DMS53 treated with DMSO at 0.1 percent for 48 hours (cell line): ENCODE measurements around the gene ESD.

Source experiments
- DNase-seq: peaks from one replicate; lab custom pipeline; 2025; ENCODE audit not compliant: unreplicated experiment; lab: John Stamatoyannopoulos, UW

The ESD gene

GRCh38 chr13:46747031-46747820, 49.7 kb downstream of the ESD start:
- no peak for DNase-seq

DNA sequence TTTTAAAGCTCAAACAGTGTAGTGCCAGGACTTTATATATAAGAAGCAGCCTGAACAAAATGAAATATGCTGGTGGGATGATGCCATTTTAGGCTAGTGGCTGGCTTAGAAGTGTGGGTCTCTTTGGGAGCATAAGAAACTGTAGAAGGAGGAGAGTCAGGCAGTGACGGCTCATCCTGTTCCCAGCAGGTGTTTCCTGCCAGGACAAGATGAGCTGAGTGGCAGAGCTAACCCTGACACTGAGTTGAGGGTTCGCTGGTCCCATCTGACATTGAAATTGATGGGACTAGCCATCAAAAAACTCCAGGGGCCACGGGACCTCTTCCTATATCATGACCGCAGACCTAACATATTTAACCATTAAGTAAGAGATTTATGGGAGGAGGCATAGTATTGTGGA, 51.3 kb downstream of the ESD start:
- DNase-seq = no peak

DNA sequence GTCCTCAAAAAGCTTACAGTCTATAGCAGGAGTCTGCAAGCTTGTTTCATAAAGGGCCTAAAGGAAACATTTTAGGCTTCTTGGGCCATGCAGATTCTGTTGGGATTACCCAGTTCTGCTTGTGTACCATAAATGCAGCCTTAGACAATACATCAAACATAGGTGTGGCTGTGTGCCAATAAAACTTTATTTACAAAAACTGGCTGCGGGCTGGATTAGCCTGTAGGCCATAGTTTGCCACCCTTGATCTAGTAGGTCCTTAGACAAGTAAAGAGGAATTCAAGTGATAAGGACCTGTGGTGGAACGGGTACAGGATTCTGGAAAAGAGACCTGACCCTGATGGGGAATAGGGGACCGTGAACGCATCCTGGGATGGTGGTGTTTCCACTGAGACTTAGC, 51.9 kb downstream of the ESD start:
- DNase-seq = no peak

GRCh38 chr13:46743191-46743590, 53.8 kb downstream of the ESD start:
- DNase-seq = no peak

- no peak for DNase-seq
These were observed 57.4 kb downstream of the ESD start for GRCh38 chr13:46739447-46740098.

- DNase-seq = no peak
These were observed 58.2 kb downstream of the ESD start for GRCh38 chr13:46738766-46739165.

- DNase-seq = no peak
These were observed 58.9 kb downstream of the ESD start for GRCh38 chr13:46738055-46738454.

DNA sequence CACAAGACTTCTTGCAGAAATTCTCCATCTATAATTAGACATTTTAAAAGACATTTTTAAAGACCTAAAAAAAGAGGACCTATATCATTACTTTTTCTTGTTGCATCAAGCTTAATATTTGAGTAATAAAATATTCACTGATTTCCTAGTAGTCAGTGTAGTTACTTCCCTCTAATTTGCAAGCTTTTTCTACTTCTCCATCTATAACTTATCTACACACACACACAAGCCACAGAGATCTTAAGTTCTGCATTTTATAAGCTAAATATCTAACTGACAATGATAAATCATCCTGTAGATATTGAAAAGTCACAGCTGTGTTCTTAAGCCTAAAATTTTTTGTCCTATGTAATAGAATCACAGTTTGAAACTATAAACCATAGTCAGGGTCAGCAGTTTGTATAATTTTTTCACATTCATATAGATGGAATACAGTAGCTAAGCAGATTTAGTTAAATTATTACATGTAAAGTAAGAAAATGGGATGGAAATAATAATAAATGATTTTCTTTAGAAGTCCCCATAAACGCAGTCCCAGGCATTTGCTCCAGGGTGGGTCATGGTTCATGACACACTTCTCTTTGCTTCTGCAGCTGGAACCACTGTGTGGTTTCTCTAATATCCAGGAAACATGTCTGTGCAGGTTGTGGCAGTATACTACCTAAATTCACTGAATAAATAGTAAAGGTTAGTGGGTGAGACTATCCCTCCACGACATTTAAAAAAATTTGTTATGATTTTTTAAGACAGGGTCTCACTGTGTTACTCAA, 60.2 kb downstream of the ESD start:
- no peak for DNase-seq

- DNase-seq = no peak
These were observed 61.5 kb downstream of the ESD start for GRCh38 chr13:46735425-46735824.

DNA sequence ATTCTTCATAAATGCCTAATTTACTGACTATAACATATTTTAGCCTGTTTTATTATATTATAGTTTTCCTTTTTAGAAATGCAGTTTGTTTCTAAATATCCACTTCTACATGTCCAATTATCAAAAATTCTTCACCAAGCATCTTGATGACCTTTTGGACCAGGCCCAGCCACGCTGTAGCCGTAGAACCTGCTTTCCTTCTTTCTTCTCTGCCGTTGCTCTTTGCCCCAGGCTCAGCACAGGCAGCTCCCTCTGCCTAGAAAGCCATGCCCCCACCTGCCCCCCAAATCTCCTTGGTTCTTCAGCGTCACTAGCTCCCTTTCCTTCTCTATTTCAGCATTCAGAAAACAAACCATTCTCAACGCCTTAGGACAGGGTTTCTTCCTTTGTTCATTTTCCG, 65.4 kb downstream of the ESD start:
- DNase-seq = no peak

- no peak for DNase-seq
These were observed 68.2 kb downstream of the ESD start for GRCh38 chr13:46728777-46729176.

GRCh38 chr13:46726347-46726746, 70.6 kb downstream of the ESD start:
- no peak for DNase-seq
